Measurements from ENCODE around the gene ABLIM3. TPM values are rescaled to one million over a fixed set of nuclear protein-coding genes. Genes with fewer than 3 reads are reported as not detected.

Gene ABLIM3
- total RNA-seq, 1 donor from 2014 or later: 0.64 TPM

DNA sequence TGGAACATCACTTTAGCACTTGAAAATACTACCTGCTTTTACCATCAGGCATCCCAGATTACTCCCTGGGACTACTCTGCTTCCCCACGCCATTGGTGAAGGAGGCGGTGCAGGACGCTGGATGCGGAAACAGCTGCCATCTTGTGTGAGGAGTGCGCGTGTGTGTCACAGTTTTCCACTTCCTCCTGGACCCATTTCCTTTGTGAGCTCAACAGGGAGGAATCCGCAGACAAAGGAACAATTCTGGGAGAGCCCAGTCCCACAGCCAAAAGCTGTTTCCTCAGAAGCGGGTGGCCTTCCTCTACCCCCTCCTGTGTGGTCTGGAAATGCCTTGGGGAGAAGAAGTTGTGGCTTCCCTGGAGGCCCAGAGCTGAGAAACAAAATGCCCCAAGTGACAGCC lies 147.1 kb downstream of the ABLIM3 start:
- Mint-ChIP-seq H3K36me3 (ENCODE audit: unreplicated experiment) (no peaks in the 10 kb centered on the region), H3K4me3 (ENCODE audit: unreplicated experiment) (no peak overlapping the region), H3K27me3 (ENCODE audit: unreplicated experiment) (no peaks in the 10 kb centered on the region), H3K27ac (ENCODE audit: unreplicated experiment) (no peak overlapping the region), H3K9me3 (ENCODE audit: unreplicated experiment) (no peaks in the 10 kb centered on the region), H3K4me1 (ENCODE audit: unreplicated experiment) (no peaks in the 10 kb centered on the region)
- DNase-seq (ENCODE audit: extremely low spot score, unreplicated experiment): no peak
- TF ChIP-seq, protein P1, sequence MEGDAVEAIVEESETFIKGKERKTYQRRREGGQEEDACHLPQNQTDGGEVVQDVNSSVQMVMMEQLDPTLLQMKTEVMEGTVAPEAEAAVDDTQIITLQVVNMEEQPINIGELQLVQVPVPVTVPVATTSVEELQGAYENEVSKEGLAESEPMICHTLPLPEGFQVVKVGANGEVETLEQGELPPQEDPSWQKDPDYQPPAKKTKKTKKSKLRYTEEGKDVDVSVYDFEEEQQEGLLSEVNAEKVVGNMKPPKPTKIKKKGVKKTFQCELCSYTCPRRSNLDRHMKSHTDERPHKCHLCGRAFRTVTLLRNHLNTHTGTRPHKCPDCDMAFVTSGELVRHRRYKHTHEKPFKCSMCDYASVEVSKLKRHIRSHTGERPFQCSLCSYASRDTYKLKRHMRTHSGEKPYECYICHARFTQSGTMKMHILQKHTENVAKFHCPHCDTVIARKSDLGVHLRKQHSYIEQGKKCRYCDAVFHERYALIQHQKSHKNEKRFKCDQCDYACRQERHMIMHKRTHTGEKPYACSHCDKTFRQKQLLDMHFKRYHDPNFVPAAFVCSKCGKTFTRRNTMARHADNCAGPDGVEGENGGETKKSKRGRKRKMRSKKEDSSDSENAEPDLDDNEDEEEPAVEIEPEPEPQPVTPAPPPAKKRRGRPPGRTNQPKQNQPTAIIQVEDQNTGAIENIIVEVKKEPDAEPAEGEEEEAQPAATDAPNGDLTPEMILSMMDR (IDR thresholded peaks at IDR 0.05): no peak

DNA sequence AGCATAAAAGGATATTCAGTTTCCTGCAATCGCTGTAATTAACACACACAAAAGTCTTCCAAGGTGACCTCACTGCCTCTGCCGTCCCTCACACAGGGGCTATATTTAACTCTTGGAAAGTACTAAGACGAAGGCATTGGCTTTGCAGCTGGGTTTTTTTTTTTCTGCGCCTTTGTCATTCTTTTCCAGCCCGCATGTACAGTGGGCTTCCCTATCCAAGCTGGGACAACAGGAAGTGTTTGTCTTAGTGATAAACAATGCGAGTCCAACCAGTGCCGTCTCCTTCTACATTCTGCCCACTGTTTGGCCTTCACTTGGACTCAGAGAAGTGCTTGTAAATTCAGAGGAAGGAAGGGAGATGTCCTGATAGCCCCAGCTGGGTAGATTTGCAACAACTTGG lies 148.0 kb downstream of the ABLIM3 start:
- no peak for DNase-seq (ENCODE audit: extremely low spot score, unreplicated experiment)
- no peak overlapping the region for H3K27ac Mint-ChIP-seq (ENCODE audit: unreplicated experiment)
- no peaks in the 10 kb centered on the region for H3K27me3 Mint-ChIP-seq (ENCODE audit: unreplicated experiment)
- no peaks in the 10 kb centered on the region for H3K9me3 Mint-ChIP-seq (ENCODE audit: unreplicated experiment)
- H3K4me1 Mint-ChIP-seq (ENCODE audit: unreplicated experiment): no peaks in the 10 kb centered on the region
- TF ChIP-seq, protein P1 (IDR thresholded peaks at IDR 0.05): no peak
- no peaks in the 10 kb centered on the region for H3K36me3 Mint-ChIP-seq (ENCODE audit: unreplicated experiment)
- no peak overlapping the region for H3K4me3 Mint-ChIP-seq (ENCODE audit: unreplicated experiment)

DNA sequence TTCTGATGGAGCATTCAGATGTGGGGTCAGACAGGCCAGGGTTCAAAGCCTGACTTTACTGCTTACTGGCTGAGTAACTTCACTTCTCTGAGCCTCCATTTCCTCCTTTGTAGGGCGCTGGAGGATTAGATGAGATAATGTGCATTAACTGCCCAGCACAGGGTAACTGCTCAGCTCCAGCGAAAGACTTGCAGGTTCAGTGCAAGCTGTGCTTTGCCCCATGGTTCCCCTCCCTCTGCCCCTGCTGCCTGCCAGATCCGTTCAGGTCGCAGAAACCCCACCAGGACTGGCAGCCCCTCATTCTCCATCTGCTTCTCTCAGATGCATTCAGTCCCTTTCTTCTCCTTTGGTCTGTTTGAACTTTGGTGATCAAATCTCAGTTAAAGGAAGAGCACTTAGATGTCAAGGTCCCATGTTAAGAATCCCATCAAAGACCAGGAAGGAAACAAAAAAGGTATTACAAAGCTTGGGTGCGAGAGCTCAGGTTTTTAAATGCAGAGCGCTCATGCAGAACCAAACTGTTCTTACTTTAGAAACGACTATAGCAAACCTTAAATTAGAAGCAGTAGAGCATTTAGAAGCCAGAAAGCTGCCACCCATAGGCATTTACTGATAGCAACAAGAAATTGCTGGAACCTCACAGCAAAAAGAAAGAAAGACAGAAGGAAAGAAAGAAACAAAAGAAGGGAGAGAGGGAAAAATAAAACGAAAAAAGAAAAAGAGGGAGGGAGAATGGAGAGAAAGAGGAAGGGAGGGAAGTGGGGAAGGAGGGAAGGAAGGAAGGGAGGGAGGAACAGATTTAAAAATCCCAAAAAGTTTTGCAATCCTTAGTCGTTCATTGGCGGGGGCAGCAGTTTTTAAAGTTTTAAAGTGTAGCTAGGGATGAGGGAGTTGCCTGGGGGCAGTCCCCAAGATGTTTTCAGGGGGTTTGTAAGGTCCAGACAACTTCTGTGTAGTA lies 153.9 kb downstream of the ABLIM3 start:
- no peak for DNase-seq (ENCODE audit: extremely low spot score, unreplicated experiment)
- no peaks in the 10 kb centered on the region for H3K4me1 Mint-ChIP-seq (ENCODE audit: unreplicated experiment)
- no peaks in the 10 kb centered on the region for H3K36me3 Mint-ChIP-seq (ENCODE audit: unreplicated experiment)
- H3K9me3 Mint-ChIP-seq (ENCODE audit: unreplicated experiment): no peaks in the 10 kb centered on the region
- H3K27me3 Mint-ChIP-seq (ENCODE audit: unreplicated experiment): peaks cover 5% of the 10 kb centered on the region
- H3K27ac Mint-ChIP-seq (ENCODE audit: unreplicated experiment): no peak overlapping the region
- no peak overlapping the region for H3K4me3 Mint-ChIP-seq (ENCODE audit: unreplicated experiment)
- TF ChIP-seq, protein P1 (IDR thresholded peaks at IDR 0.05): no peak

DNA sequence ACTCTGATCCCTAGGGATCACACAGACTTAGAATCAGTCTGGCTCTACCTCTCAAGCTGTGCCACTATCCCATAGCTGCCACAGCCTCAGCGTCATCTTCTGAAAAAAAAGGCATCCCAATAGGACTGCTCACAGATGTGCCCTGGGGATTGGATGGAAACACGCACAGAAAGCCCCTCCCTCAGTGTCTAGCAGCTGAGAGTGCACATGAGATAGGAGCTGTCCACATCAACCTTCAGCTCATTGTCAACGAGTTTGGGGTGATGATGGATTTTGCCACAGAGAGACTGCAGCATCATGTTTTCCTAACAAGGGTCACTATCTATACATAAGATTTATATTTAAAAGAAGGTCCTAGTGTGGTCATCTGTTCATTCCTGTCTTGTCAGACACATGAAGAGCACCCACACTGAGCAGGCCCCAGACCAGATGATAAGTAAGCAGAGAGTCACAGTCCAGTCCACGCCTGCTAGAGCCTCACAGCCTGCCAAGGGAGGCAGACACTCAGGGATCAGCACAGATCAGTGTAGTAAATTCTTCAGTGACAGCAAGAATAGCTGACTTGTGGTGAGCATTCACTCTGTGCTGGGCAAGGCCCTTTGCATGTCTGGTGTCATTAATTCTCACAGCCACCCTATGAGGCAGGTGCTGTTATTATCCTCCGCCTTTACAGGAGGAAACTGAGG lies 156.2 kb downstream of the ABLIM3 start:
- no peaks in the 10 kb centered on the region for H3K4me1 Mint-ChIP-seq (ENCODE audit: unreplicated experiment)
- no peaks in the 10 kb centered on the region for H3K36me3 Mint-ChIP-seq (ENCODE audit: unreplicated experiment)
- H3K9me3 Mint-ChIP-seq (ENCODE audit: unreplicated experiment): no peaks in the 10 kb centered on the region
- H3K4me3 Mint-ChIP-seq (ENCODE audit: unreplicated experiment): no peak overlapping the region
- TF ChIP-seq, protein P1 (IDR thresholded peaks at IDR 0.05): no peak
- no peak for DNase-seq (ENCODE audit: extremely low spot score, unreplicated experiment)
- H3K27me3 Mint-ChIP-seq (ENCODE audit: unreplicated experiment): peaks cover 5% of the 10 kb centered on the region
- no peak overlapping the region for H3K27ac Mint-ChIP-seq (ENCODE audit: unreplicated experiment)

DNA sequence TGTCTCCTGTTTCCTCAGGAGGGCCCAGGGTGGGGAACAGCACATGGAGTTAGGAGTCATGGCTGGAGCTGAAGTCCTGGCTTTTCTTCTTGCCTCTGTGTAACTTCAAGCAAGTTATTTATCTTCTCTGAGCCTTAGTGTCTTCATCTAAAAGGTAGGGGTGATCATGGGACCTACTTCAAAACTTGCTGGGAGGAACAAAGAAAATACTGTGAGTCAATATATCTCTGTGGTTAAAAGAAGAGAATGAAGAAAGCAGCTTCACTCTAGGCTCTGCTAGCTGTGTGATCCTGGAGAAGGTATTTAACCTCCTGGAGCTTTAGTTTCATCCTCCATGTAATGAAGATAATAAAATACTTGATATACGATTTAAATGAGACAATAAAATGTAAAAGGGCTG lies 156.9 kb downstream of the ABLIM3 start:
- Mint-ChIP-seq H3K4me1 (ENCODE audit: unreplicated experiment) (no peaks in the 10 kb centered on the region), H3K27ac (ENCODE audit: unreplicated experiment) (no peak overlapping the region), H3K36me3 (ENCODE audit: unreplicated experiment) (no peaks in the 10 kb centered on the region), H3K4me3 (ENCODE audit: unreplicated experiment) (no peak overlapping the region), H3K27me3 (ENCODE audit: unreplicated experiment) (peaks cover 5% of the 10 kb centered on the region), H3K9me3 (ENCODE audit: unreplicated experiment) (no peaks in the 10 kb centered on the region)
- TF ChIP-seq, protein P1 (IDR thresholded peaks at IDR 0.05): no peak
- no peak for DNase-seq (ENCODE audit: extremely low spot score, unreplicated experiment)
